Stimulated activated naive CD8-positive, alpha-beta T cell treated with anti-CD3 and anti-CD28 coated beads, Interleukin-15, amount 100 ng/mL, for 72 hours (primary cell): Measurements from ENCODE around the gene SUFU.
"Not testable (repeated sequence)": the region's sequence is repeated elsewhere in the genome, so short reads cannot be mapped to it uniquely, and the experiment has no call there.

ENCODE experiments used
- ATAC-seq: fragments of 150-1000 bp; cut with Tn5 transposase; 2 replicates; pipeline ENCODE4 v1.10.0; 2021; ENCODE audit warnings: mild to moderate bottlenecking, moderate library complexity
- DNase-seq, 2 donors: peaks; one replicate each; pipeline ENCODE4 v3.0.0; 2021 to 2022
- H3K27ac Mint-ChIP-seq, 2 donors: one replicate each; pipeline ENCODE4 v1.8.0; 2022; ENCODE audit warnings: mild to moderate bottlenecking in 2 of 2, mixed read lengths in 2 of 2, moderate library complexity in 2 of 2
- H3K27me3 Mint-ChIP-seq: one replicate; pipeline ENCODE4 v1.8.0; 2022; ENCODE audit warnings: mixed read lengths
- H3K4me1 Mint-ChIP-seq: one replicate; pipeline ENCODE4 v1.8.0; 2022; ENCODE audit warnings: mild to moderate bottlenecking, mixed read lengths
- H3K4me3 Mint-ChIP-seq, 2 donors: one replicate each; pipeline ENCODE4 v1.8.0; 2022; ENCODE audit warnings: mild to moderate bottlenecking in 2 of 2, mixed read lengths in 2 of 2, moderate library complexity in 1 of 2
- H3K9me3 Mint-ChIP-seq, 2 donors: one replicate each; pipeline ENCODE4 v1.8.0; 2022; ENCODE audit warnings: mixed read lengths in 2 of 2

Gene SUFU

GRCh38 chr10:102503264-102504178 is at the start of gene SUFU:
Gene SUFU, plus strand, starts transcription at chr10:102503972. Its CDS starts 181 bp downstream, at chr10:102504153.
- Mint-ChIP-seq H3K4me1 (peaks cover 44% of the 10 kb centered on the region), H3K27me3 (no peaks in the 10 kb centered on the region), H3K9me3 (no peaks in the 10 kb centered on the region), H3K27ac (peak within 1 kb of the TSS; percentile 89 to 93), H3K4me3 (no peak within 1 kb of the TSS)
- DNase-seq (peak; percentile 98), ATAC-seq (peak; percentile 84)

GRCh38 chr10:102454662-102455487 is 48.9 kb upstream of the SUFU start:
- not testable (repeated sequence) for ATAC-seq, DNase-seq, H3K4me3 Mint-ChIP-seq, H3K27me3 Mint-ChIP-seq, H3K9me3 Mint-ChIP-seq
- Mint-ChIP-seq H3K4me1 (peaks cover 44% of the 10 kb centered on the region), H3K27ac (peak overlapping the region in 1 of 2 donors; percentile 69)

- Mint-ChIP-seq H3K27ac (peak overlapping the region in 1 of 2 donors; percentile 29), H3K9me3 (no peaks in the 10 kb centered on the region), H3K4me3 (no peak overlapping the region), H3K27me3 (no peaks in the 10 kb centered on the region), H3K4me1 (peaks cover 49% of the 10 kb centered on the region)
- DNase-seq (no peak), ATAC-seq (no peak)
These were observed 47.8 kb upstream of the SUFU start for GRCh38 chr10:102455893-102456471.

- H3K4me1 Mint-ChIP-seq = peaks cover 50% of the 10 kb centered on the region
- DNase-seq (no peak), ATAC-seq (no peak)
- peak overlapping the region in 1 of 2 donors; percentile 5 for H3K27ac Mint-ChIP-seq
- H3K27me3 Mint-ChIP-seq = no peaks in the 10 kb centered on the region
- no peaks in the 10 kb centered on the region for H3K9me3 Mint-ChIP-seq
- no peak overlapping the region for H3K4me3 Mint-ChIP-seq
These were observed 46.1 kb upstream of the SUFU start for GRCh38 chr10:102457591-102458150.

GRCh38 chr10:102458656-102459055 is 45.1 kb upstream of the SUFU start:
- Mint-ChIP-seq H3K27me3 (no peaks in the 10 kb centered on the region), H3K4me3 (no peak overlapping the region), H3K4me1 (peaks cover 50% of the 10 kb centered on the region), H3K9me3 (no peaks in the 10 kb centered on the region), H3K27ac (no peak overlapping the region)
- no peak for DNase-seq
- no peak for ATAC-seq

GRCh38 chr10:102460836-102461186 is 43.0 kb upstream of the SUFU start:
- Mint-ChIP-seq H3K4me3 (peak overlapping the region; percentile 89 to 98), H3K4me1 (peaks cover 46% of the 10 kb centered on the region), H3K27me3 (no peaks in the 10 kb centered on the region), H3K9me3 (no peaks in the 10 kb centered on the region), H3K27ac (peak overlapping the region; percentile 71 to 92)
- no peak for DNase-seq
- ATAC-seq = peak; percentile 48

GRCh38 chr10:102461187-102462054 is 42.4 kb upstream of the SUFU start:
- no peaks in the 10 kb centered on the region for H3K27me3 Mint-ChIP-seq
- peak; percentile 90 to 93 for DNase-seq
- no peaks in the 10 kb centered on the region for H3K9me3 Mint-ChIP-seq
- ATAC-seq = peak; percentile 96
- peaks cover 48% of the 10 kb centered on the region for H3K4me1 Mint-ChIP-seq
- peak overlapping the region; percentile 89 to 98 for H3K4me3 Mint-ChIP-seq
- peak overlapping the region; percentile 92 to 97 for H3K27ac Mint-ChIP-seq

GRCh38 chr10:102462512-102463054 is 41.2 kb upstream of the SUFU start:
- ATAC-seq (no peak), DNase-seq (no peak)
- no peaks in the 10 kb centered on the region for H3K9me3 Mint-ChIP-seq
- no peaks in the 10 kb centered on the region for H3K27me3 Mint-ChIP-seq
- H3K27ac Mint-ChIP-seq = peak overlapping the region in 1 of 2 donors; percentile 38
- H3K4me1 Mint-ChIP-seq = peaks cover 48% of the 10 kb centered on the region
- H3K4me3 Mint-ChIP-seq = peak overlapping the region; percentile 89 to 98

GRCh38 chr10:102463983-102464382 is 39.8 kb upstream of the SUFU start:
- H3K9me3 Mint-ChIP-seq = no peaks in the 10 kb centered on the region
- no peak overlapping the region for H3K27ac Mint-ChIP-seq
- peaks cover 52% of the 10 kb centered on the region for H3K4me1 Mint-ChIP-seq
- ATAC-seq = no peak
- no peak for DNase-seq
- H3K27me3 Mint-ChIP-seq = no peaks in the 10 kb centered on the region
- no peak overlapping the region for H3K4me3 Mint-ChIP-seq

GRCh38 chr10:102465466-102465865 is 38.3 kb upstream of the SUFU start:
- H3K4me1 Mint-ChIP-seq = peaks cover 57% of the 10 kb centered on the region
- H3K27ac Mint-ChIP-seq = no peak overlapping the region
- H3K4me3 Mint-ChIP-seq = no peak overlapping the region
- no peak for DNase-seq
- H3K27me3 Mint-ChIP-seq = no peaks in the 10 kb centered on the region
- no peaks in the 10 kb centered on the region for H3K9me3 Mint-ChIP-seq
- no peak for ATAC-seq

GRCh38 chr10:102467318-102467717 is 36.5 kb upstream of the SUFU start:
- Mint-ChIP-seq H3K4me1 (peaks cover 38% of the 10 kb centered on the region), H3K4me3 (no peak overlapping the region), H3K27me3 (no peaks in the 10 kb centered on the region), H3K9me3 (no peaks in the 10 kb centered on the region), H3K27ac (no peak overlapping the region)
- ATAC-seq = no peak
- no peak for DNase-seq

GRCh38 chr10:102467971-102468438 is 35.8 kb upstream of the SUFU start:
- no peaks in the 10 kb centered on the region for H3K9me3 Mint-ChIP-seq
- no peak for ATAC-seq
- DNase-seq = no peak
- no peaks in the 10 kb centered on the region for H3K27me3 Mint-ChIP-seq
- H3K27ac Mint-ChIP-seq = no peak overlapping the region
- H3K4me1 Mint-ChIP-seq = peaks cover 38% of the 10 kb centered on the region
- no peak overlapping the region for H3K4me3 Mint-ChIP-seq

GRCh38 chr10:102468683-102469082 is 35.1 kb upstream of the SUFU start:
- no peak for ATAC-seq
- Mint-ChIP-seq H3K4me1 (peaks cover 38% of the 10 kb centered on the region), H3K9me3 (no peaks in the 10 kb centered on the region), H3K4me3 (no peak overlapping the region), H3K27me3 (no peaks in the 10 kb centered on the region), H3K27ac (no peak overlapping the region)
- no peak for DNase-seq
